ENCODE results near the gene AP3S2.

DNA sequence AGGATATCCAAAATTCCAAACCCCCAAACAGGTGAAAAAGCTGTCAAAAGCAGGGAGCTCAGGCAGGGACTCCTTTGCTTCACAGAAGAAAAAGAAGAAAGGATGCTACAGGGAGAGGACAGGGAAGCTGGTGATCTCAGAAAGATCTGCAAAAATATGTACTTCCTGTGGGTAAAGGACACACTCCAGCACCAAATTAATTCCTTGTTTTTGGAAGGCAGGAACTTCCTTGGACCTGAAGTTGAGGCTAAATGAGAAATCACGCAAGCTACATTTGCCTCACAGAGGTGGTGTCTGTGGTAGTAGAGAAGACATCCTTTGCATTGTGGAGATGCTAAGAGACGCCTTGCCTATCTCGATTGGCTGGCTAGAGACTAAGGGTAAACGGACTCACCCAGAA lies 52.5 kb downstream of the AP3S2 start:
- TF ChIP-seq, protein P1, sequence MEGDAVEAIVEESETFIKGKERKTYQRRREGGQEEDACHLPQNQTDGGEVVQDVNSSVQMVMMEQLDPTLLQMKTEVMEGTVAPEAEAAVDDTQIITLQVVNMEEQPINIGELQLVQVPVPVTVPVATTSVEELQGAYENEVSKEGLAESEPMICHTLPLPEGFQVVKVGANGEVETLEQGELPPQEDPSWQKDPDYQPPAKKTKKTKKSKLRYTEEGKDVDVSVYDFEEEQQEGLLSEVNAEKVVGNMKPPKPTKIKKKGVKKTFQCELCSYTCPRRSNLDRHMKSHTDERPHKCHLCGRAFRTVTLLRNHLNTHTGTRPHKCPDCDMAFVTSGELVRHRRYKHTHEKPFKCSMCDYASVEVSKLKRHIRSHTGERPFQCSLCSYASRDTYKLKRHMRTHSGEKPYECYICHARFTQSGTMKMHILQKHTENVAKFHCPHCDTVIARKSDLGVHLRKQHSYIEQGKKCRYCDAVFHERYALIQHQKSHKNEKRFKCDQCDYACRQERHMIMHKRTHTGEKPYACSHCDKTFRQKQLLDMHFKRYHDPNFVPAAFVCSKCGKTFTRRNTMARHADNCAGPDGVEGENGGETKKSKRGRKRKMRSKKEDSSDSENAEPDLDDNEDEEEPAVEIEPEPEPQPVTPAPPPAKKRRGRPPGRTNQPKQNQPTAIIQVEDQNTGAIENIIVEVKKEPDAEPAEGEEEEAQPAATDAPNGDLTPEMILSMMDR (IDR thresholded peaks at IDR 0.05) = no peak
- TF ChIP-seq POLR2AphosphoS5 (IDR thresholded peaks at IDR 0.05) (no peak), POLR2A (IDR thresholded peaks at IDR 0.05) (no peak), EP300 (IDR thresholded peaks at IDR 0.05) (no peak)
